ENCODE measurements around the gene PCSK6.
"Not testable (repeated sequence)": the region's sequence is repeated elsewhere in the genome, so short reads cannot be mapped to it uniquely, and the experiment has no call there.

PCSK6 gene

DNA sequence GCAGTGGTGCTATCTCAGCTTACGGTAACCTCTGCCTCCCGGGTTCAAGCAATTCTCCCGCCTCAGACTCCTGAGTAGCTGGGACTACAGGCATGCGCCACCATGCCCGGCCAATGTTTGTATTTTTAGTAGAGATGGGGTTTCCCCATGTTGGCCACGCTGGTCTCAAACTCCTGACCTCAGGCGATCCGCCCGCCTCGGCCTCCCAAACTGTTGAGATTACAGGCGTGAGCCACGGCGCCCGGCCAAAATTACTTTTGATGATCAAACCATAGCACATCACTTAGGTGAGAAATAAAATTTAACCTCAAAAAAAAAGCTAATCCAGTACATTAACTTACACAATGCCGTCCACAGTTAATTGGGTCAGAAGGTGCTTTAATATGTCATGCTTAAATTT, 114.5 kb downstream of the PCSK6 start:
- not testable (repeated sequence) for DNase-seq (ENCODE audit: low read depth)

GRCh38 chr15:101374326-101374725, 115.2 kb downstream of the PCSK6 start:
- DNase-seq (ENCODE audit: low read depth) = no peak

- DNase-seq (ENCODE audit: low read depth) = no peak
Observed at GRCh38 chr15:101373577-101373976, 115.9 kb downstream of the PCSK6 start.

DNA sequence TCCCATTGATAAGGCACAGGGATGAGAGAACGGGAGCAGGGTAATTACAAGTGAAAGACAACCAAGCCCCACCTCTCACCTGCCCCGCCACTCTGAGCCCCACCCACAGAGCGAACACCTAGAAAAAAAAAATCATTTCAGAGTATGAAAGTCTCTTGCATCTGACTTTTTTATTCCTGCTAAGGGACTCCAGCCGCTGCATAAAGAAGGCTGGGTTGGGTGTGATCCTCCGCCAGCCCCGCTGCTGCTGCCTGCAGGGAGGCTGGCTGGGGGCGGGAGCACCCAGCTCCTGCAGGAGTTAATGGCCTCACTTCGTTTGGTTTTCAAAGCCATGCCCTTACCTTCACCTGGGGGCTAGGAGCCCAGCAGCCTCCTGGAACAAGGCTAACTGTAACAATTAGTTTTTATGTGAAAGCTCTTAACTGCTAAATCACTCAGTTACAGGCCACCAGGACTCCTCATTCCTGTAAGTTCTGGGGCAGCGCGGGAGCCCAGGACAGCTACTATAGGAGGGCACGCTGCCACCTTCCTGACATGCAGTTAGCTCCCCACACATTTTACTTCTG, 116.5 kb downstream of the PCSK6 start:
- no peak for DNase-seq (ENCODE audit: low read depth)

GRCh38 chr15:101372149-101372577, 117.3 kb downstream of the PCSK6 start:
- no peak for DNase-seq (ENCODE audit: low read depth)

DNA sequence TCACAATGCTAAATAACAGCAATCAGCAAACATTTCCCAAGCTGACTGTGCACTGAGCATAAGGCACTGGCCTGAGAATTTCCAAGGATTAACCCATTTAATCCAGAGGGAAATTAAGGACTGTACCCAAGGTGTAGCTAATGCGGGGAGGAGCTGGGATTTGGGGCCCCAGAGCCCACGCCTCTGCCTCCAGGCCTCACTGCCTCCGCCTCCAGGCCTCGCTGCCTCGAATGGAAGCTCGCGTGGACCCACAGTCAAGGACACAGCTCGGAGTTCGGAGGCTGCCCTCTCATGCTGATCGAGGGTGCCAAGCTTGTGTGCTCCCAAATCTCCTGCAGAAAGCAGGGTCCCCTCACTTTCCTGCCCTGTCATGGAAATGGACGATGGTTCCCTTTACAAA, 118.0 kb downstream of the PCSK6 start:
- no peak for DNase-seq (ENCODE audit: low read depth)

DNA sequence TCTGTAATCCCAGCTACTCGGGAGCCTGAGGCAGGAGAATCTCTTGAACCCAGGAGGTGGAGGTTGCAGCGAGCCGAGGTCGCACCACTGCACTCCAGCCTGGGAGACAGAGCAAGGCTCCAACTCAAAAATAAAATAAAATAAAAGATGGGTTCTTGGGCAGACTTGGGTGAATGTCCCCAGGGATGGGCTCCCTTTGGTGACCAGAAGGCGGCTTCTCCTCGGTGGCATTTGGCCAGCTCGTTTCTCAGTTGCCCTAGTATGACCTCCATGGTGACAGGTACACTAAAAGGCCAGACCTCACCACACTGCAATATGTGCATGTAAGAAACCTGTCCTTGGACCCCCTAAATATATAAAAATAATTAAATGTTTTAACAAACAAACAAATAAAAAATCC, 118.4 kb downstream of the PCSK6 start:
- DNase-seq (ENCODE audit: low read depth) = no peak

DNA sequence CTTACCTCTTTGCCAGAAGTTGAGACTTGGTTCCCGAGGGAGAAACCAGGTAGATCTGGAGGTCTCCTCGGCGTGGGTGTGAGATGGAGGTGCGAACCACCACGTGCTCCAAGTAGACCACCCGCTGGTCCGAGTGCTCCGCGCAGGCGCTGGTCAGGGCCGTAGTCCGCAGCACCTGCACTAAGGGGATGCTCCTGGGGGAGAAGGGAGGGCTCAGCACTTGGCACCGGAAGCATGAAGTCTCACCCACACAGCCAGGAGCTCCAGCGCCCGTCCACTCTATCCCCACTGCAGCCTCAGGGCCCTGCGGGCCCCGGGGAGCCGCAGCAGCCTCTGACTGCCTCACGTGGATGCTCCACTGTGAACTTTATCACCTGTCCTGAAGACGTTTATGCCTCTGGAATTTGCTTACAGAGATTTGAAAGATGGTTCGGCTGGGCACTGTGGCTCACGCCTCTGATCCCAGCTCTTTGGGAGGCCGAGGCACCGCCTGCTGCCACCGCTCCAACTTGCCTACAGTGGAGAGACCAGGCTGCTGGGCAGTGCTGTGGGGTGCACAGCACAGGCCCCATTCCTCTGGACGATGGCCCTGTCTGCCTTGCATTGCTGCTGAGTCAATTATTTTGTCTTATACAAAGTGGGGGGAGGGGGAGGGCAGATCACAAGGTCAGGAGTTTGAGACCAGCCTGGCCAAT, 119.0 kb downstream of the PCSK6 start:
- DNase-seq (ENCODE audit: low read depth) = no peak

- no peak for DNase-seq (ENCODE audit: low read depth)
Observed at GRCh38 chr15:101369676-101370075, 119.8 kb downstream of the PCSK6 start.

- DNase-seq (ENCODE audit: low read depth) = no peak
Observed at GRCh38 chr15:101368861-101369642, 120.5 kb downstream of the PCSK6 start.

DNA sequence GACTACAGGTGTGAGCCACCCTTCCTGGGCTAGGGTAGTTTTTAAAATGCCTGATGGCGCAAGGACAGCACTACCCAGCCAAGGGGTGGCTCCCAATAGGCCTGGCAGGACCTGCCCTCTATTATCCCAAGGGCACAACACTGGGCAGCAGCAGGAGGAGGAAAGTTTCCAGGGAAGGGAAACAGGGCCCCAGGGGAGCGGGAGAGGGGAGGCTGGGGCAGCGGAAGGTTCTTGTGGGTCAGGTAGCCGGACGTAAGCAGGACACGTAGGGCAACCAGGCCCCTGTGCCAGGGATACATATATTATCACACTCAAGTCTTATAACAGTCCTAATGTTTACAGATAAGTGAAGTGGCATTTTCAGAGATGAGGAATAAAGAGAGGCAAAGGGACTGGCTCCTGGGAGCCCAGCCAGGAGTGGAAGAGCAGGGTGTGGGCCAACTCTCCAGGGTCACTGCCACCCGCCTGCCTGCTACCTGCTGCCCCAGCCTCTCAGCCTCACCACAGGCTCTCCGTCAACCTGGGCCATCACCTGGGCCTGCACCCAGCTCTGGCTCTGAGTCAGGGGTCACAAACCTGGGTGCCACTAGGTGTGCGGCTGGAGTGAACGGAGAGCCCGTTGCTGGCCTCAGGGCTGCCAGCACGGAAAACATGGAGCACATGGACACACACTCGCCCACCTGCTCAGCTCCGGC, 121.3 kb downstream of the PCSK6 start:
- DNase-seq (ENCODE audit: low read depth) = no peak

DNA sequence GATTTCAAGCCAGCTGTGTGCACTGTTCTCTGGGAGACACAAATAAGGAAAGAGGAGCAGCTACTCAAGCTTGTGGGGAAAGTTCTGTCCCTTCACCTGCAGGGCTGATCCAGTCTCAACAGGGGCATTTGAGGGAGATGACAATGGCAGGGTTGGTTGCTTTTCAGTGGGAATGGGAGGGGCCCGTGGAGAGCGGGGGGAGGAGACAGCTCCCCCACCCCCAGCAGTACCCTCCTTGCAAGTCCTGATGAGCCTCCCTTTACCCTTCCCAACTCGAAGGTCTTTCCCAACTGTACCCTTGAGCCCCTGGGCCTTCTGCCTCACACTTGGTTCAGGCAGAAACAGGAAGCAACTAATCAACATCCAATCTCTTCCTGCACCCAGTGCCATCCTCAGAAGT, 122.7 kb downstream of the PCSK6 start:
- no peak for DNase-seq (ENCODE audit: low read depth)

DNA sequence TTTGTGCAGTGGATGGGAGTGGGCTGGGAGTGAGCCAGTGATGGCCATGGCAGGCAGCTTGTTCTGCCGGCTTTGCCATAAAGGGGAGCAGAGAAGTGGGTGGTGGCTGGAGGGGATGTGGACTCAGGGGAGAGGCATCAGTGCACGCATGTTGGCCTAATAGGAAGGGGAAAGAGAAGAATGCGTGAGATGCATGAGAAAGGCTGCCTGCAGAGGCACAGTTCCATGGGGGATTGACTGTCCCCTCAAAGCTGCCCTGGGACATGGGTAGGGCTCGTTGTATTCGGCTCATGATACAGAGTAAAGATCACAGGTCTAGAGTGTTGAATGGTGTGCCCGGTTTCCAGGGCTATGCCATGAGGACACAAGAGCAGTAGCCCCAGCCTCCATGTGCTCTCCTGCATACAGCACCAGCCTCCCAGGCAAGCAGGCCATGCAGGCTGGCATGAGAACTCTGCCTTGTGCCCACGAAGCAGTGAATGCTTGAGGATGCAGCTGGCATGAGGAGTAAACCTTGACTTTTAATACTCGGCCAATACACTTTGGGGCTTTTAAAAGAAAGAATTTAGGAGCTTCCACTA, 126.4 kb downstream of the PCSK6 start:
- DNase-seq (ENCODE audit: low read depth) = no peak

- DNase-seq (ENCODE audit: low read depth) = no peak
Observed at GRCh38 chr15:101362359-101362758, 127.1 kb downstream of the PCSK6 start.

DNA sequence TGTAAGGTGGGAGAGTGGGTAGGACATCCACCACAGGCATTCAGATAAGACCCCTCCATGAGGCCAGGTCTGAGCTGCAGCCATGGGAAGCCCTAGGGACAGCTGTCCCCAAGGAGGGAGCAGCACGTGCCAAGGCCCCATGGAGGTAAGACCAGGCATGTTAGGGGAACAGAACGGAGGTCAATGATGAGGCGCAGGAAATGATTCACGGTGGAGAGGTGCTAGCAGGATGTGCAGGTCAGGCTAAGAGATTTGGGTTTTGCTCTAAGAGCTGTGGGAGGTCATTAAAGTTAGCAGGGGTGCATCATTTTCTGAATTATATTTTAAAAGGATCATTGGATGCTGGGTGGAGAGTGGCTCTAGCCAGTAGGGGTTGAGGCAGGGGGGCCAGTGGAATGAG, 128.1 kb downstream of the PCSK6 start:
- DNase-seq (ENCODE audit: low read depth) = no peak

- no peak for DNase-seq (ENCODE audit: low read depth)
Observed at GRCh38 chr15:101359365-101359947, 130.1 kb downstream of the PCSK6 start.

GRCh38 chr15:101358895-101359294, 130.6 kb downstream of the PCSK6 start:
- no peak for DNase-seq (ENCODE audit: low read depth)

- no peak for DNase-seq (ENCODE audit: low read depth)
Observed at GRCh38 chr15:101357885-101358284, 131.6 kb downstream of the PCSK6 start.

- DNase-seq (ENCODE audit: low read depth) = no peak
Observed at GRCh38 chr15:101357333-101357732, 132.2 kb downstream of the PCSK6 start.

GRCh38 chr15:101356512-101357172, 132.9 kb downstream of the PCSK6 start:
- not testable (repeated sequence) for DNase-seq (ENCODE audit: low read depth)

All from stimulated activated CD8-positive, alpha-beta memory T cell treated with anti-CD3 and anti-CD28 coated beads, Interleukin-4, amount 100 ng/mL, for 24 hours (primary cell).